Mesendoderm (in vitro differentiated cells): ENCODE results near the gene ATP9A.

Experiments
- DNase-seq: peaks from one replicate; pipeline ENCODE4 v3.0.0; 2013
- H2AK5ac ChIP-seq: 2 replicates; pipeline ENCODE4 v1.6.1; 2013; ENCODE audit warnings: low read length, inconsistent platforms
- H2BK120ac ChIP-seq: 2 replicates; pipeline ENCODE4 v1.6.1; 2013; ENCODE audit warnings: low read depth, mild to moderate bottlenecking, low read length, moderate library complexity, mixed read lengths
- H2BK15ac ChIP-seq: replicated peaks from 2 replicates; pipeline ENCODE4 v1.6.1; 2013; ENCODE audit warnings: low read depth, mild to moderate bottlenecking, moderate library complexity
- H2BK5ac ChIP-seq: 2 replicates; pipeline ENCODE4 v1.6.1; 2013; ENCODE audit warnings: low read length, inconsistent platforms
- H3K18ac ChIP-seq: 2 replicates; pipeline ENCODE4 v1.6.1; 2013; ENCODE audit warnings: mild to moderate bottlenecking, low read length, mixed read lengths
- H3K23ac ChIP-seq: one replicate; pipeline ENCODE4 v1.6.1; 2013; ENCODE audit warnings: low read length
- H3K27ac ChIP-seq: 2 replicates; pipeline ENCODE4 v1.5.1; 2013; ENCODE audit warnings: low read depth, mild to moderate bottlenecking, inconsistent platforms, low read length, moderate library complexity
- H3K27me3 ChIP-seq: 2 replicates; pipeline ENCODE4 v1.6.1; 2013; ENCODE audit warnings: low read length, control low read depth, mild to moderate bottlenecking, inconsistent platforms; ENCODE audit not compliant: insufficient read depth, poor library complexity
- H3K36me3 ChIP-seq: 2 replicates; pipeline ENCODE4 v1.6.1; 2013; ENCODE audit warnings: low read length, inconsistent platforms; ENCODE audit not compliant: control insufficient read depth, insufficient read depth
- H3K4ac ChIP-seq: one replicate; pipeline ENCODE4 v1.6.1; 2013; ENCODE audit warnings: low read depth, mild to moderate bottlenecking, low read length, moderate library complexity
- H3K4me1 ChIP-seq: 2 replicates; pipeline ENCODE4 v1.6.1; 2013; ENCODE audit warnings: low read depth, low read length, inconsistent platforms; ENCODE audit not compliant: control insufficient read depth
- H3K4me2 ChIP-seq: 2 replicates; pipeline ENCODE4 v1.6.1; 2013; ENCODE audit warnings: low read length
- H3K4me3 ChIP-seq: 2 replicates; pipeline ENCODE4 v1.5.1; 2013; ENCODE audit warnings: mild to moderate bottlenecking, low read length
- H3K56ac ChIP-seq: one replicate; pipeline ENCODE4 v1.6.1; 2013; ENCODE audit warnings: low read length
- H3K79me1 ChIP-seq: 2 replicates; pipeline ENCODE4 v1.6.1; 2013; ENCODE audit warnings: low read length, inconsistent platforms
- H3K79me2 ChIP-seq: 2 replicates; pipeline ENCODE4 v1.6.1; 2013; ENCODE audit warnings: mild to moderate bottlenecking, low read length; ENCODE audit not compliant: control insufficient read depth, insufficient read depth
- H3K9ac ChIP-seq: 2 replicates; pipeline ENCODE4 v1.6.1; 2013; ENCODE audit warnings: low read length, inconsistent platforms
- H4K5ac ChIP-seq: one replicate; pipeline ENCODE4 v1.6.1; 2013; ENCODE audit warnings: low read length
- H4K8ac ChIP-seq: one replicate; pipeline ENCODE4 v1.6.1; 2013; ENCODE audit warnings: low read depth, mild to moderate bottlenecking, control low read depth, low read length, moderate library complexity
- WGBS: extraction: QIAGEN DNeasy Blood & Tissue Kit; methylation state at CpG from one replicate; pipeline ENCODE4 v1.1.7; 2013; ENCODE audit warnings: low lambda C conversion rate, missing lambda C conversion rate; ENCODE audit not compliant: insufficient coverage; ENCODE audit errors: extremely low coverage; 5-methylcytosine and 5-hydroxymethylcytosine counted together

Gene ATP9A

DNA sequence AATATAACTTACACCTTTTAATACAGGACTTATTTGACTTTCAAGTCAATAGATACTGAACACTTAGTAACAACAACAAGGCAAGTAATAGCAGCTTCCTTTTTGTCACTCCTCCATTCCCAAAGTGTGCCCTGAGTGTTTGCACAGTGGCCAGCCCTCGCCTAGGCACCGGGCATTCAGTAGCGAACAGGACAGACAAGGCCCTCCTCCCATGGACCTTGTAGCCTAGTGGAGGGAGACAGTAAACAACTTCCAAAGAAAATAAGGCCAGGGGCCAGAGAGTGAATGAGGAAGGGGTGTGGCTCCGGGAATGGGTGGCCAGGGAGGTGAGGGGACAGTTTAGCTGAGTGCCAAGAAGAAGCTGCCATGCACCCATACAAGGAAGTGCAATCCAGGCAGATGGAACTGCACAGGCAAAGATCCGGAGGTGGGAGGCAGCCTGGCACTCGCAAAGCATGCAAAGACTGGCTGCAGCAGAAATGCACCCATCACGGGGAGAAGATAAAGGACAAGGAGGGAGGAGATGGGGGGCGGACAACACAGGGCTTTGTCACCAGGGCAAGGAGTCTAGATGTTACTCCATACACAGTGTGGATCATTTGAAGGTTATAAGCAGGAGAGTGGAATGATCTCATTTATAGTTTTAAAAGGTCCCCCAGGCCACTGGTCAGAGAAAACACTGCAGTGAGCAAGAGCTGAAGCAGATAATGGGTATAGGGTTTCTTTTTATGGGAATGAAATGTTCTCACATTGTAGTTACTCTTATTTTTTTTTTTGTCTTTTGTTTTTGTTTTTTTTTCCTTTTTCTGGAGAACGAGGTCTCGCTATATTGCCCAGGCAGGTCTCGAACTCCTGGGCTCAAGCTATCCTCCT is 32.2 kb downstream of the ATP9A start:
- Histone ChIP-seq H3K79me1 (no peaks in the 10 kb centered on the region), H3K27ac (no peak overlapping the region)

GRCh38 chr20:51734876-51735720 is 33.1 kb downstream of the ATP9A start:
- H2BK5ac ChIP-seq = no peak overlapping the region
- H2BK15ac ChIP-seq = no peak overlapping the region
- H3K27ac ChIP-seq = no peak overlapping the region
- no peak overlapping the region for H2AK5ac ChIP-seq
- no peaks in the 10 kb centered on the region for H3K79me1 ChIP-seq
- no peak overlapping the region for H3K23ac ChIP-seq
- no peaks in the 10 kb centered on the region for H3K36me3 ChIP-seq
- H3K9ac ChIP-seq = no peak overlapping the region
- no peak overlapping the region for H2BK120ac ChIP-seq
- H3K79me2 ChIP-seq = no peaks in the 10 kb centered on the region
- no peaks in the 10 kb centered on the region for H3K4me1 ChIP-seq
- DNase-seq = no peak
- WGBS = no CpG with 5 or more reads among the region's 13 CpGs
- no peak overlapping the region for H3K18ac ChIP-seq
- no peak overlapping the region for H4K8ac ChIP-seq
- no peak overlapping the region for H3K4me2 ChIP-seq
- H3K27me3 ChIP-seq = no peaks in the 10 kb centered on the region
- no peak overlapping the region for H3K4me3 ChIP-seq
- H4K5ac ChIP-seq = no peak overlapping the region
- no peak overlapping the region for H3K4ac ChIP-seq
- no peak overlapping the region for H3K56ac ChIP-seq

More for the DNA sequence above, 32.2 kb downstream of the ATP9A start:
- no peak overlapping the region for H3K23ac ChIP-seq
- WGBS = no CpG with 5 or more reads among the region's 11 CpGs
- H3K4me2 ChIP-seq = no peak overlapping the region
- H3K4me3 ChIP-seq = no peak overlapping the region
- no peak overlapping the region for H2BK15ac ChIP-seq
- no peaks in the 10 kb centered on the region for H3K27me3 ChIP-seq
- no peak overlapping the region for H3K18ac ChIP-seq
- H4K8ac ChIP-seq = no peak overlapping the region
- no peaks in the 10 kb centered on the region for H3K36me3 ChIP-seq
- H3K4ac ChIP-seq = no peak overlapping the region
- no peak overlapping the region for H3K56ac ChIP-seq
- H3K4me1 ChIP-seq = no peaks in the 10 kb centered on the region
- no peaks in the 10 kb centered on the region for H3K79me2 ChIP-seq
- no peak overlapping the region for H2BK5ac ChIP-seq
- no peak overlapping the region for H3K9ac ChIP-seq
- no peak for DNase-seq
- H4K5ac ChIP-seq = no peak overlapping the region
- no peak overlapping the region for H2AK5ac ChIP-seq
- H2BK120ac ChIP-seq = no peak overlapping the region

DNA sequence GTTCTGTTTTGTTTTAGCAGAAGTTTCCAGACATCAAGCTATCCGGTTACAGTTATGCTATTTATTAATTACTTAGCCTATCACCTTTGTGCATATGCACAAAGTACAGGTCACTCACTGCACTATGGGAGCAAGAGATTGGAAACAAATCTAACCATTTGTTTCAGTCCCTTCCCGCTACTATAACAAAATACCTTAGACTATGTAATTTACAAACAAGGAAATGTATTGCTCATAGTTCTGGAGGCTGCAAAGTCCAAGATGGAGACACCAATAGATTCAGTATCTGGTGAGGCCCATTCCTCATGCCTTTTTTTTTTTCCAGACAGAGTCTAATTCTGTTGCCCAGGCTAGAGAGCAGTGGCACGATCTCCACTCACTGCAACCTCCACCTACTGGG is 35.1 kb downstream of the ATP9A start:
- no CpG with 5 or more reads among the region's 3 CpGs for WGBS
- H3K4me1 ChIP-seq = no peaks in the 10 kb centered on the region
- H3K18ac ChIP-seq = no peak overlapping the region

DNA sequence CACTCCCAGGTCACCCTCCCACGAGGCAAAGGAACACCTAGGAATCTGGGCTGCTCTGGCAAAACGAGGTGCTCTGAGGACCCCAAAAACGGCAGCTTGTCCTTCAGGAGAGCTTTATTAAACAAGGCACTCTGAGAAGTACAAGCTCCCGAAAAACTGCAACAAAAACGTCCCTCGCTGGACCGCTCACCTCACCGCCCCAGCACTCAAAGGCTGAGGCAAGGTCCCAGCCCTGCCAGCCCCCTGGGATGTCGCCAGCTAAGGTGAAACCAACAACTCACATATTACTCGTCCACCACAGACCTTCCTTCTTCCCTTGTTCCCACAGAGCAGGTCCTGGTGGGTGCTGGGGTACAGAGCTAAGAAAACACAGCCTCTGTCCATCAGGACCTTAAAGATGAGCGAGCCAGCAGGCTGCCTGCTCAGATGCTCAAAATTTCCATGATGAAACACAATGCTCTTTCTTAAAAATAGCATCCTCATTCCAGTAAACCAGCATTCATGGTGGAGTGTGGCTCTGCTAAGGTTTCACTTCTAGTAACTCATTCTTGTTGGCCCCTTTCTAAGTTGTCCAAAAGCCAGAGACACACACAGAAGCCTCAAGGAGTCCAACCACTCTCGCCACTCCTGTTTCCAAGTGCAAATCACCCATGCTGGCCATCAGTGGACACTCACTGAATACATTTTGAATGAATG is 35.9 kb downstream of the ATP9A start:
- DNase-seq = no peak
- no peak overlapping the region for H3K27ac ChIP-seq
- no peak overlapping the region for H3K4ac ChIP-seq
- H3K79me2 ChIP-seq = no peaks in the 10 kb centered on the region
- no peak overlapping the region for H3K9ac ChIP-seq
- H2BK120ac ChIP-seq = no peak overlapping the region
- no peaks in the 10 kb centered on the region for H3K27me3 ChIP-seq
- H3K36me3 ChIP-seq = no peaks in the 10 kb centered on the region
- no peak overlapping the region for H3K18ac ChIP-seq
- H3K79me1 ChIP-seq = no peaks in the 10 kb centered on the region
- H2BK5ac ChIP-seq = no peak overlapping the region
- no peak overlapping the region for H3K23ac ChIP-seq
- H4K5ac ChIP-seq = no peak overlapping the region
- H3K56ac ChIP-seq = no peak overlapping the region
- no peak overlapping the region for H2BK15ac ChIP-seq
- H2AK5ac ChIP-seq = no peak overlapping the region
- H3K4me3 ChIP-seq = no peak overlapping the region
- H3K4me2 ChIP-seq = no peak overlapping the region
- no peaks in the 10 kb centered on the region for H3K4me1 ChIP-seq
- H4K8ac ChIP-seq = no peak overlapping the region
- WGBS = no CpG with 5 or more reads among the region's 12 CpGs

More for the DNA sequence above, 35.1 kb downstream of the ATP9A start:
- no peak overlapping the region for H3K4ac ChIP-seq
- no peak overlapping the region for H3K4me3 ChIP-seq
- no peaks in the 10 kb centered on the region for H3K27me3 ChIP-seq
- H2BK15ac ChIP-seq = no peak overlapping the region
- no peak overlapping the region for H2BK5ac ChIP-seq
- no peak overlapping the region for H3K4me2 ChIP-seq
- H2BK120ac ChIP-seq = no peak overlapping the region
- no peak overlapping the region for H3K23ac ChIP-seq
- H4K5ac ChIP-seq = no peak overlapping the region
- no peaks in the 10 kb centered on the region for H3K36me3 ChIP-seq
- no peak overlapping the region for H4K8ac ChIP-seq
- H2AK5ac ChIP-seq = no peak overlapping the region
- H3K9ac ChIP-seq = no peak overlapping the region
- H3K79me1 ChIP-seq = no peaks in the 10 kb centered on the region
- no peak overlapping the region for H3K56ac ChIP-seq
- no peak for DNase-seq
- H3K79me2 ChIP-seq = no peaks in the 10 kb centered on the region
- no peak overlapping the region for H3K27ac ChIP-seq

DNA sequence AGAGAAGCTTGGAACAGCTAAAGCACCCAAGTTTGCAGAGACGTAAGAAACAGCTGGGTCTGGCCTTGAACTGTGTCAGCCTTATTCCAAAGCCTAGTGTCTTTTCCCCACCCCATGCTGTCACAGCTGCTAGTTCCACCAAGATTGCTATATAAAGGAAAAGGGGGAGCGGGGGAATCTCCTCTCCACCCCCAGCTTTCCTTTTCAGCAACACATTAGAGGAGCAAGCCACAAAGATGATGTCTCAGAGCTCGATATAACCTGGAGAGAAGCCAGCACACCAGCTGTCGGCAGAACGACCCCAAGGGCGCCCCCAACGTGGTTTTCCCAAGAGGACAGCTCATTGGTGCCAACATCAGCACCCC is 36.5 kb downstream of the ATP9A start:
- H3K79me1 ChIP-seq = no peaks in the 10 kb centered on the region
- H3K4me2 ChIP-seq = no peak overlapping the region
- no peak overlapping the region for H3K18ac ChIP-seq
- no peak overlapping the region for H3K56ac ChIP-seq
- DNase-seq = no peak
- H3K27me3 ChIP-seq = no peaks in the 10 kb centered on the region
- no peak overlapping the region for H3K9ac ChIP-seq
- no peaks in the 10 kb centered on the region for H3K79me2 ChIP-seq
- no peak overlapping the region for H3K4ac ChIP-seq
- no peaks in the 10 kb centered on the region for H3K4me1 ChIP-seq
- H3K4me3 ChIP-seq = no peak overlapping the region
- no peak overlapping the region for H2AK5ac ChIP-seq
- no peak overlapping the region for H2BK5ac ChIP-seq
- H2BK120ac ChIP-seq = no peak overlapping the region
- no peak overlapping the region for H3K23ac ChIP-seq
- H4K8ac ChIP-seq = no peak overlapping the region
- no peaks in the 10 kb centered on the region for H3K36me3 ChIP-seq
- WGBS = no CpG with 5 or more reads among the region's 7 CpGs
- H4K5ac ChIP-seq = no peak overlapping the region
- no peak overlapping the region for H3K27ac ChIP-seq
- H2BK15ac ChIP-seq = no peak overlapping the region
